ENCODE results near the gene MICAL3. TPM values are rescaled to one million over a fixed set of nuclear protein-coding genes. Genes with fewer than 3 reads are reported as not detected.

Gene MICAL3
- total RNA-seq, 1 donor from 2014 or later: 36.9 TPM

DNA sequence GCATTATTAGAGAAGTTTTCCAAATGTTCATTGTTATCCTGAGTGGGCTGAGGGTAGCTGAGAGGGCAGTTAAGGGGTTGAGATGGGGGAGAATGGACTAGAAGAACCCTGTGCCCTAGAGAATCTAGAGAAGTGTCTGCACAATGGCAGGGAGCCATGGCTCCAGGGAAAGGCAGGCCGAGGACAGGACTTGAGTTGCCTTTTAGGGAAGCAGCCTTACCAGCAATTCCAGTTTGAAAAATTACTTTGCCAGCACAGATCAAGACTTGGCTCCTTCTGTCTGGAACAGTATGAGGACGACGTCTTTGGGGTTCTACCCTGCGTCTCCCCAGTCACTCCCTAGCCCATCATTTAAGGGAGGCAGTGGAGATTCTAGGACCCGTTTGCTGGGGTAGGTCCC, 25.7 kb upstream of the MICAL3 start:
- Histone ChIP-seq H3K4me3 (no peak overlapping the region), H3K27ac (peak overlapping the region in 1 of 2 donors; percentile 18), H3K36me3 (peaks cover 0 to 2% of the 10 kb centered on the region in 2 donors), H3K9me3 (no peaks in the 10 kb centered on the region), H3K27me3 (no peaks in the 10 kb centered on the region), H3K4me1 (peaks cover 0 to 1% of the 10 kb centered on the region in 2 donors)
- TF ChIP-seq, protein P1, sequence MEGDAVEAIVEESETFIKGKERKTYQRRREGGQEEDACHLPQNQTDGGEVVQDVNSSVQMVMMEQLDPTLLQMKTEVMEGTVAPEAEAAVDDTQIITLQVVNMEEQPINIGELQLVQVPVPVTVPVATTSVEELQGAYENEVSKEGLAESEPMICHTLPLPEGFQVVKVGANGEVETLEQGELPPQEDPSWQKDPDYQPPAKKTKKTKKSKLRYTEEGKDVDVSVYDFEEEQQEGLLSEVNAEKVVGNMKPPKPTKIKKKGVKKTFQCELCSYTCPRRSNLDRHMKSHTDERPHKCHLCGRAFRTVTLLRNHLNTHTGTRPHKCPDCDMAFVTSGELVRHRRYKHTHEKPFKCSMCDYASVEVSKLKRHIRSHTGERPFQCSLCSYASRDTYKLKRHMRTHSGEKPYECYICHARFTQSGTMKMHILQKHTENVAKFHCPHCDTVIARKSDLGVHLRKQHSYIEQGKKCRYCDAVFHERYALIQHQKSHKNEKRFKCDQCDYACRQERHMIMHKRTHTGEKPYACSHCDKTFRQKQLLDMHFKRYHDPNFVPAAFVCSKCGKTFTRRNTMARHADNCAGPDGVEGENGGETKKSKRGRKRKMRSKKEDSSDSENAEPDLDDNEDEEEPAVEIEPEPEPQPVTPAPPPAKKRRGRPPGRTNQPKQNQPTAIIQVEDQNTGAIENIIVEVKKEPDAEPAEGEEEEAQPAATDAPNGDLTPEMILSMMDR (IDR thresholded peaks at IDR 0.05): no peak
- intact Hi-C loops (cut with DNase I): no loop called here
- DNase-seq (ENCODE audit: low spot score in 2 of 2): no peak

DNA sequence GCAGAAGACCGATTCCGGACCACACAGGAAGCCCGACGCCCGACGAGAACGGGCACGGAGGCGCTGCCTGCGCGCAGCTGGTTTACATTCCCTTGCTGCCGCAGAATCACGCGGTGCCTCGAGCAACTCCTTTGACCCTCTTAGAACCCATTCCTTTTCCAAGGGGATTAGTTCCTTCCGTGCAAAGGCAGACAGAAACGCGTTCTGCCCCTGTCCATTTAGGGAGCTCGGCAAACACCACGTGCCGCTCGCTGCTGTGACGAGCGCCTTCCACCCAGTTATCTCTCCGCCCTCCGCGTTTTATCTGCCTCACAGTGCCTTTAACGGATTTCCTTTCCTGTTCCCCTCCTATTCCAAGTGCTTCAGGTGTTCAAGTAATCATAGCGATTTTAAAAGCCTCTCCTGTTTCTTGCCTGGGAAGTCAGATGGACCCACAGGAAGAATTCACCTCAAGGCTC, 24.1 kb upstream of the MICAL3 start:
- H3K4me3 ChIP-seq: no peak overlapping the region
- no peak overlapping the region for H3K27ac ChIP-seq
- H3K27me3 ChIP-seq: no peaks in the 10 kb centered on the region

DNA sequence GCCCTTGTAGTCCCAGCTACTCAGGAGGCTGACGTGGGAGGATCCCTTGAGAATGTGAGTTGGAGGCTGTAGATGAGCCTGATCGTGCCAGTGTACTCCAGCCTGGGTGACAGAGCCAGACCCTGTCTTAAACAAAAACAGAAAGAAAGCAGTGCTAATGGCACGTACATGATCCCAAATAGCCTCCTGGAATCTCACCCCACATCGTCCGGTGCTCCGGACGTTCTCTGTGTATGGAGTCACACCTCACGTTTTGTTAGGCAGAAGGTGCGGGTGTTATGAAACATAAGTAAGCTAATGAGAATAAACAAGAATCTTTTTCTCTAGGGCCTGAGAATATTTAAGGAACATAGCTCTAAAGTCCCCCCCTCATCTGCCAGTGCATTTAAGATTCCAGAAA, 23.7 kb upstream of the MICAL3 start:
- Histone ChIP-seq H3K9me3 (no peaks in the 10 kb centered on the region), H3K4me1 (peaks cover 3 to 12% of the 10 kb centered on the region in 2 donors), H3K4me3 (no peak overlapping the region), H3K27ac (no peak overlapping the region), H3K27me3 (no peaks in the 10 kb centered on the region), H3K36me3 (peaks cover 0 to 2% of the 10 kb centered on the region in 2 donors)
- no peak for DNase-seq (ENCODE audit: low spot score in 2 of 2)
- intact Hi-C loops (cut with DNase I): no loop called here
- TF ChIP-seq, protein P1 (IDR thresholded peaks at IDR 0.05): no peak

More for the DNA sequence above, 24.1 kb upstream of the MICAL3 start:
- Histone ChIP-seq H3K4me1 (peaks cover 3 to 12% of the 10 kb centered on the region in 2 donors), H3K36me3 (peaks cover 0 to 2% of the 10 kb centered on the region in 2 donors), H3K9me3 (no peaks in the 10 kb centered on the region)
- intact Hi-C loops (cut with DNase I): no loop called here
- TF ChIP-seq, protein P1 (IDR thresholded peaks at IDR 0.05): no peak
- DNase-seq (ENCODE audit: low spot score in 2 of 2): no peak

DNA sequence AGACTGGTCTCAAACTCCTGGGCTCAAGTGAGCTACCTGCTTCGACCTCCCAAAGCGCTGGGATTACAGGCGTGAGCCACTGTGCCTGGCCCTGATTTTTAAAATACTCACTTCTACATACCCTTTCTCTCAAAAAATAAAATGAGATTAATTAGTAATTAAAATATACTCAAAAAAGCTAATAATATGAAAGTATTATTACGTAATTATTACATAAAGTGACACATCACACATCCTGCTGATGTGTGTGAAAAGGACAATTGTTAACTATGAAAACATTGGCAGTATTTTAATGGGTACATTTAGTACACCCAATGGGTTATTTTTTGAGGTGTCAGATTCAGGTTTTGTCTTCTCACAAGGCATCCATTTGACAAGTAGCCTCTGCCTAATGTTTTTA, 21.4 kb upstream of the MICAL3 start:
- H3K4me3 ChIP-seq: no peak overlapping the region
- TF ChIP-seq, protein P1 (IDR thresholded peaks at IDR 0.05): no peak
- intact Hi-C loops (cut with DNase I): no loop called here
- no peaks in the 10 kb centered on the region for H3K36me3 ChIP-seq
- H3K27me3 ChIP-seq: no peaks in the 10 kb centered on the region
- no peaks in the 10 kb centered on the region for H3K9me3 ChIP-seq
- peaks cover 3 to 12% of the 10 kb centered on the region in 2 donors for H3K4me1 ChIP-seq
- no peak for DNase-seq (ENCODE audit: low spot score in 2 of 2)
- no peak overlapping the region for H3K27ac ChIP-seq

DNA sequence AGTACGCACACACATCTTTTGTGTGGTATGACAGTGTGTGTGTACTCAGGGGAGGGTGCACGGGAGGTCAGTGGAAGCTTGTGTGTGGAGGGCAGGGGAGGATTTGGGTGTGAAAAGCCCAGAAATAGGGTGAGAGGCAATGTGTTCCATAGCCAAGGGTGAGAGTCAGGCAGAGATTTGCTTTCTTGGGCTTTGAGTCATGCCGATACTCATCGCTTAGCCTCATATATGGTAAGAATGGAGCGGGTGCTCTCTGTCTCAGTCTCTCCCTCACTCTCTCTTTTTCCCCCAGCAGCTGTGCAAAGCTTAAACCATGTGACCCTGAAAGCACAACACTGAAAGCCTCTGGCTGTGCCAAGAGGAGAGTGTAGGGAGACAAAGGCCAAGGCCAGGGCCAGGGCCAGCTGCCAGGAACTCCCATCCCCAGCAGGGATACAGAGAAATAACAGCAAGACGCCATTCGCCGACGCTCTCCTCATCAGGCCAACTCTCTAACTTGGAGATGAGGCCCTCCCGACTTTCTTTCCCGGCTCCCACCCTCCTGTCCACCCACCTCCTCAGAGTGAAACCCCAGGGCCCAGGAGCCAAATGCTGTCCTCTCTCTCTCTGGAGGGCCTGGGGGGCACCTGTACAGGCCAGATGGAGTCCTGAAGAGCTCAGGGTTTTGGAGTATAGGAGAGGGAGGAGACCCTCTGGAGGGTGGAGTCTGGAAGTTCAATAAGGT, 20.3 kb upstream of the MICAL3 start:
- TF ChIP-seq, protein P1 (IDR thresholded peaks at IDR 0.05): no peak
- intact Hi-C loops (cut with DNase I): no loop called here
- no peaks in the 10 kb centered on the region for H3K9me3 ChIP-seq
- H3K4me3 ChIP-seq: no peak overlapping the region
- H3K4me1 ChIP-seq: peaks cover 3 to 12% of the 10 kb centered on the region in 2 donors
- no peaks in the 10 kb centered on the region for H3K27me3 ChIP-seq
- H3K27ac ChIP-seq: peak overlapping the region; percentile 72 to 78
- no peaks in the 10 kb centered on the region for H3K36me3 ChIP-seq
- peak in 1 of 2 donors; percentile 72 for DNase-seq (ENCODE audit: low spot score in 2 of 2)

Measured in ascending aorta (tissue), 2 donors.